ENCODE measurements around the gene BBX. TPM values are rescaled to one million over a fixed set of nuclear protein-coding genes. Genes with fewer than 3 reads are reported as not detected.

Gene BBX
- total RNA-seq, 1 experiment from 2014 or later: 66.8 TPM

- Histone ChIP-seq H3K4me3 (ENCODE audit: low read length) (no peak overlapping the region), H3K4me1 (ENCODE audit: insufficient read depth, low read length) (no peaks in the 10 kb centered on the region), H3K9me2 (replicated peaks; ENCODE audit: low read length) (no peaks in the 10 kb centered on the region), H2AFZ (ENCODE audit: low read length) (no peak overlapping the region), H4K20me1 (ENCODE audit: low read length) (no peaks in the 10 kb centered on the region), H3F3A (ENCODE audit: low read length, unreplicated experiment) (no peaks in the 10 kb centered on the region), H3K27ac (ENCODE audit: low read length) (no peak overlapping the region), H3K9ac (ENCODE audit: low read length) (no peak overlapping the region), H3K79me2 (ENCODE audit: low read length) (no peaks in the 10 kb centered on the region), H3K4me2 (ENCODE audit: low read length) (no peak overlapping the region), H3K9me3 (ENCODE audit: low read length) (no peaks in the 10 kb centered on the region), H3K36me3 (ENCODE audit: low read depth, low read length) (no peaks in the 10 kb centered on the region), H3K27me3 (ENCODE audit: low read length) (no peaks in the 10 kb centered on the region)
- TF ChIP-seq EZH2phosphoT487 (IDR thresholded peaks at IDR 0.05; ENCODE audit: borderline replicate concordance, low read length) (no peak), CTCF (conservative IDR thresholded peaks at IDR 0.05; ENCODE audit: low read depth, low read length) (no peak), EZH2 (IDR thresholded peaks at IDR 0.05; ENCODE audit: low read length, unreplicated experiment) (no peak)
- POLR2A ChIA-PET (ENCODE audit: unreplicated experiment): no interaction called here
- no TSS peak for BruUV-seq (replicated peaks)
- DNase-seq (no peak), ATAC-seq (no peak)
- intact Hi-C loops (cut with micrococcal nuclease): no loop called here
- CTCF ChIA-PET: no interaction called here
Measured at GRCh38 chr3:107516475-107516874, 6.3 kb upstream of the BBX start.

GRCh38 chr3:107520535-107520934 is 2.2 kb upstream of the BBX start:
- Histone ChIP-seq H3K27ac (ENCODE audit: low read length) (no peak overlapping the region), H3K4me2 (ENCODE audit: low read length) (no peak overlapping the region), H3K9me2 (replicated peaks; ENCODE audit: low read length) (no peaks in the 10 kb centered on the region), H3K36me3 (ENCODE audit: low read depth, low read length) (no peaks in the 10 kb centered on the region), H3K79me2 (ENCODE audit: low read length) (peaks cover 16% of the 10 kb centered on the region), H4K20me1 (ENCODE audit: low read length) (no peaks in the 10 kb centered on the region), H3K4me1 (ENCODE audit: insufficient read depth, low read length) (peaks cover 6% of the 10 kb centered on the region), H3K4me3 (ENCODE audit: low read length) (no peak overlapping the region), H3K9ac (ENCODE audit: low read length) (no peak overlapping the region), H3K27me3 (ENCODE audit: low read length) (no peaks in the 10 kb centered on the region), H3F3A (ENCODE audit: low read length, unreplicated experiment) (no peaks in the 10 kb centered on the region), H2AFZ (ENCODE audit: low read length) (no peak overlapping the region), H3K9me3 (ENCODE audit: low read length) (no peaks in the 10 kb centered on the region)
- no TSS peak for BruUV-seq (replicated peaks)
- TF ChIP-seq EZH2phosphoT487 (IDR thresholded peaks at IDR 0.05; ENCODE audit: borderline replicate concordance, low read length): no peak
- TF ChIP-seq EZH2 (IDR thresholded peaks at IDR 0.05; ENCODE audit: low read length, unreplicated experiment): no peak
- no peak for TF ChIP-seq CTCF (conservative IDR thresholded peaks at IDR 0.05; ENCODE audit: low read depth, low read length)
- ChIA-PET POLR2A (ENCODE audit: unreplicated experiment) (no interaction called here), CTCF (no interaction called here)
- no peak for DNase-seq
- intact Hi-C loops (cut with micrococcal nuclease): loop anchor here (5.0 kb wide), 1 partner anchor 313 kb away; no protein-coding TSS in a partner anchor
- ATAC-seq: no peak

- no peaks in the 10 kb centered on the region for H3F3A ChIP-seq (ENCODE audit: low read length, unreplicated experiment)
- ATAC-seq (no peak), DNase-seq (no peak)
- H3K4me3 ChIP-seq (ENCODE audit: low read length): no peak overlapping the region
- TF ChIP-seq EZH2phosphoT487 (IDR thresholded peaks at IDR 0.05; ENCODE audit: borderline replicate concordance, low read length) (no peak), EZH2 (IDR thresholded peaks at IDR 0.05; ENCODE audit: low read length, unreplicated experiment) (no peak), CTCF (conservative IDR thresholded peaks at IDR 0.05; ENCODE audit: low read depth, low read length) (no peak)
- no peaks in the 10 kb centered on the region for H3K27me3 ChIP-seq (ENCODE audit: low read length)
- H2AFZ ChIP-seq (ENCODE audit: low read length): no peak overlapping the region
- H3K9me2 ChIP-seq (replicated peaks; ENCODE audit: low read length): no peaks in the 10 kb centered on the region
- no peak overlapping the region for H3K27ac ChIP-seq (ENCODE audit: low read length)
- BruUV-seq (replicated peaks): no TSS peak
- H3K9ac ChIP-seq (ENCODE audit: low read length): no peak overlapping the region
- ChIA-PET POLR2A (ENCODE audit: unreplicated experiment) (no interaction called here), CTCF (interaction anchor here (0.6 kb wide), 1 partner anchor 54 kb away, joined by 3 read pairs; no protein-coding TSS in a partner anchor)
- peaks cover 11% of the 10 kb centered on the region for H3K4me1 ChIP-seq (ENCODE audit: insufficient read depth, low read length)
- no peaks in the 10 kb centered on the region for H3K9me3 ChIP-seq (ENCODE audit: low read length)
- H3K79me2 ChIP-seq (ENCODE audit: low read length): peaks cover 27% of the 10 kb centered on the region
- H3K36me3 ChIP-seq (ENCODE audit: low read depth, low read length): no peaks in the 10 kb centered on the region
- intact Hi-C loops (cut with micrococcal nuclease): loop anchor here (2.0 to 5.0 kb wide), 2 partner anchors 281 to 314 kb away; no protein-coding TSS in a partner anchor
- no peak overlapping the region for H3K4me2 ChIP-seq (ENCODE audit: low read length)
- H4K20me1 ChIP-seq (ENCODE audit: low read length): no peaks in the 10 kb centered on the region
Measured at GRCh38 chr3:107521469-107522059, 1.2 kb upstream of the BBX start.
